IPS-15b (cell line): ENCODE measurements around the gene CISTR.
"Not testable (repeated sequence)": the region's sequence is repeated elsewhere in the genome, so short reads cannot be mapped to it uniquely, and the experiment has no call there.

Experiments used
- H3K27me3 ChIP-seq: one replicate; pipeline ENCODE4 v1.6.1; 2013; ENCODE audit warnings: low read length; ENCODE audit not compliant: control insufficient read depth, insufficient read depth
- H3K36me3 ChIP-seq: one replicate; pipeline ENCODE4 v1.6.1; 2013; ENCODE audit warnings: low read length; ENCODE audit not compliant: control insufficient read depth, insufficient read depth
- H3K4me1 ChIP-seq: one replicate; pipeline ENCODE4 v1.6.1; 2013; ENCODE audit warnings: mild to moderate bottlenecking, low read length; ENCODE audit not compliant: control insufficient read depth, insufficient read depth
- H3K4me3 ChIP-seq: one replicate; pipeline ENCODE4 v1.5.1; 2013; ENCODE audit warnings: low read depth, low read length
- H3K9ac ChIP-seq: one replicate; pipeline ENCODE4 v1.6.1; 2013; ENCODE audit warnings: low read depth, mild to moderate bottlenecking, low read length
- H3K9me3 ChIP-seq: one replicate; pipeline ENCODE4 v1.6.1; 2013; ENCODE audit warnings: mild to moderate bottlenecking, low read length; ENCODE audit not compliant: control insufficient read depth, insufficient read depth

The CISTR gene

GRCh38 chr12:53780323-53780722 is 28.5 kb upstream of the CISTR start:
- H3K4me3 ChIP-seq, result no peak overlapping the region
- no peaks in the 10 kb centered on the region for H3K36me3 ChIP-seq
- H3K9me3 ChIP-seq, result no peaks in the 10 kb centered on the region
- H3K9ac ChIP-seq, result no peak overlapping the region
- H3K27me3 ChIP-seq, result peaks cover 38% of the 10 kb centered on the region
- no peaks in the 10 kb centered on the region for H3K4me1 ChIP-seq

DNA sequence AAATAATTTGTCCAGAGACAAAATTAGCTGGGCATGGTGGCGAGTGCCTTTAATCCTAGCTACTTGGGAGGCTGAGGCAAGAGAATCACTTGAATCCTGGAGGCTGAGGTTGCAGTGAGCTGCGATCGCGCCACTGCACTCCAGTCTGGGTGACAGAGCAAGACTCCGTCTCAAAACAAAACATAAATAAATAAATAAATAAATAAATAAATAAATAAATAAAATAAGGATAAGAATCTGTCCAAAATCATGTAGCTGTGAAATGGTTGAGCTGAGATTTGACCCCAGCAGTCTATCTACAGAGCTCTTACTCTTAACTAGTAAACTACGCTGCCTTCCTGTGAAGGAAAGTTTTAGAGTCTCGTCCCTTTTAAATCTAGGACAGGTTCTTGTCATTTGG is 27.9 kb upstream of the CISTR start:
- H3K36me3 ChIP-seq, H3K4me1 ChIP-seq, H3K9me3 ChIP-seq, H3K4me3 ChIP-seq, H3K9ac ChIP-seq: not testable (repeated sequence)
- peaks cover 38% of the 10 kb centered on the region for H3K27me3 ChIP-seq

GRCh38 chr12:53777936-53778644 is 26.3 kb upstream of the CISTR start:
- Histone ChIP-seq H3K9me3 (no peaks in the 10 kb centered on the region), H3K9ac (no peak overlapping the region), H3K4me1 (no peaks in the 10 kb centered on the region), H3K36me3 (no peaks in the 10 kb centered on the region), H3K27me3 (peaks cover 34% of the 10 kb centered on the region), H3K4me3 (no peak overlapping the region)

- Histone ChIP-seq H3K9ac (no peak overlapping the region), H3K4me1 (no peaks in the 10 kb centered on the region), H3K4me3 (no peak overlapping the region), H3K36me3 (no peaks in the 10 kb centered on the region), H3K27me3 (peaks cover 31% of the 10 kb centered on the region), H3K9me3 (no peaks in the 10 kb centered on the region)
Observed at GRCh38 chr12:53777412-53777811, 25.6 kb upstream of the CISTR start.

- no peak overlapping the region for H3K4me3 ChIP-seq
- no peaks in the 10 kb centered on the region for H3K9me3 ChIP-seq
- H3K9ac ChIP-seq, result no peak overlapping the region
- H3K27me3 ChIP-seq, result peaks cover 35% of the 10 kb centered on the region
- no peaks in the 10 kb centered on the region for H3K4me1 ChIP-seq
- no peaks in the 10 kb centered on the region for H3K36me3 ChIP-seq
Observed at GRCh38 chr12:53776872-53777271, 25.1 kb upstream of the CISTR start.

DNA sequence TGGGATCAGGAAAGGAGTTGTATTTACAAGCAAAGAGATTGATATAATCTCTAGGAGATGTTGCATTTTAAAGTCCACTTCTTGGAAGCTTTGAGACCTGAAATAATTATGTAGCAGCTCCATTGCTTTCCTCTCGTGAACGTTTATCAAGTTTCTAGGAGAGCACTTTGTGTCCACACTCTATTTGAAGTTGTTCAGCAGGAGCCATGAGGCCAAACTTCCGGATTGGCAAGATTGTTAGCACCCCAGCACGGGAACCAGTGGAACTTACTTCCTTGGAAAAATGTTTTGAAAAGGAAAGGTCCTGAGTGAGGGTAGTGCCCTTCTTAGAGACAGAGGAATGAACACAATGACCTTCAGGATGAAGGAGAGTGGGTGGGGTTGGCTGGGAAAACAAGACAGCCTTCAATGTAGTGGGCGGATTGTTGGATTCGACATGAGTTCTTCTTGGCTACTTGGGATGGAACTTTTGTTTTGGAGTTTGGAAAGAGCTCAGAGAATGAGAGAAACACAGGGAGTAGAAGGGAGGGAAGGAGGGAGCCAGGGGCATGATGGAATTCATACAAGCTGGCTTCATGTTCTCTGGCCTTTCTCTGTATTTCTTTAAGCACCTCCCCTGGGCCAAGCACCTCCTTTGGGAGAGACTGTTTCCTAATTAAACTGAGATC is 23.8 kb upstream of the CISTR start:
- Histone ChIP-seq H3K4me3 (no peak overlapping the region), H3K4me1 (no peaks in the 10 kb centered on the region), H3K9ac (no peak overlapping the region), H3K27me3 (peaks cover 38% of the 10 kb centered on the region), H3K9me3 (no peaks in the 10 kb centered on the region), H3K36me3 (no peaks in the 10 kb centered on the region)

DNA sequence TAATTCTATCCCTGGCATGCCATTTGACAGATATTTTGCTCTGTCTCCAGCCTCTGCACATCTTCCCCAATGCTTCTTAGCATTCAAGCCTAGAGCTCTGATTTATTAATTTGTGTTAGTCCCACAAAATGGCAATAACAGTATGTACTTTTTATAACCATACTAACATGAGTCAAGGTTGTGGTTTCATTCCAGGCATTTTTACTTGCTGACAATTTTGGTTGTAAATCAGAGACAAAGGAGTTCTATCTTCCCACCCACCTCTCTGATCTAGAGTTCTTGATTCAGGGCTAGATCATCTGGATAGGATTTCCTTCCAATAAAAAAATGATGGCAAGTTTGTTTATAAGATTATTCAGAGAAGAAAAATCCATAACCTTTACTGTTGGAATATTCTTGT is 18.5 kb upstream of the CISTR start:
- no peaks in the 10 kb centered on the region for H3K9me3 ChIP-seq
- no peaks in the 10 kb centered on the region for H3K36me3 ChIP-seq
- no peaks in the 10 kb centered on the region for H3K4me1 ChIP-seq
- H3K4me3 ChIP-seq, result no peak overlapping the region
- no peak overlapping the region for H3K9ac ChIP-seq
- H3K27me3 ChIP-seq, result peaks cover 56% of the 10 kb centered on the region

DNA sequence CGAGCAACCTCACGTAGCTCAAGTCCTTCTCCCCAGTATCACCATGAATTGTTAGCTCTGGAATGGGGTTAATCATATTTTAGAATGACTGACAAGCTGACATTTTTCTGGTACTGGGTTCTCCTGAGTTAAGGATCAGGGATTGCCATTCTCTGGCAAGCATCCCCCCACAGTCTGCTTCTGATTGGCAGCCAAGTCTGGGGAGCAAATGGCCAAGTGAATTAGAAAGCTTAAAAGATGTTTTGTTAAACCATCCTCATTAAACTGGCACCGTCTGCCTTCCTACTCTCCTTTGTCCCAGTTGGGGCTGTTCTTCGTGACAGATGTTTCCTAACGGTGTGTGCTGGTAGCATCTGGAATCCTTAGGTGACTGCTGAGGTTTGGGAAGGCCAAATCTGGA is 17.2 kb upstream of the CISTR start:
- Histone ChIP-seq H3K27me3 (peaks cover 66% of the 10 kb centered on the region), H3K4me3 (no peak overlapping the region), H3K9me3 (no peaks in the 10 kb centered on the region), H3K9ac (no peak overlapping the region), H3K4me1 (no peaks in the 10 kb centered on the region), H3K36me3 (no peaks in the 10 kb centered on the region)

DNA sequence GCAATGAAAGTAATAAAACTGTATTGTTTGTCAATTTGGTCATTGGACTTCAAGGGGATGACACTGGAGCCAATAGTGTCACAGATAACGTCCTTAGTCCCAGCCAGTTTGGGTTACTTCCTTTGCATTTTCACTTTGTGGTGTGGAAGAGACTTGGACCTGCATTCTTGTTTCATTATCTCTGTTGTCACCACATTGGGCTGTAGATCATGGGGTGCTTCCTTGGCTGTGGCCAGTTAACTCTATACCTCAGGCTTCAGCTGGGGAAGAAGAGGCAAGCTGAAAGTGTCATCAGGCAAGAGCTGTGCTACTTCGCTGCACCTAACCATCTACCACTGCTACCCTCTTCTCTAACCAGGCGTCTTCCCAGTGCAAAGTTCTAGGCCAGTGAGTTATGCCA is 15.1 kb upstream of the CISTR start:
- Histone ChIP-seq H3K9me3 (no peaks in the 10 kb centered on the region), H3K4me1 (no peaks in the 10 kb centered on the region), H3K9ac (no peak overlapping the region), H3K4me3 (no peak overlapping the region), H3K36me3 (no peaks in the 10 kb centered on the region), H3K27me3 (peaks cover 74% of the 10 kb centered on the region)

DNA sequence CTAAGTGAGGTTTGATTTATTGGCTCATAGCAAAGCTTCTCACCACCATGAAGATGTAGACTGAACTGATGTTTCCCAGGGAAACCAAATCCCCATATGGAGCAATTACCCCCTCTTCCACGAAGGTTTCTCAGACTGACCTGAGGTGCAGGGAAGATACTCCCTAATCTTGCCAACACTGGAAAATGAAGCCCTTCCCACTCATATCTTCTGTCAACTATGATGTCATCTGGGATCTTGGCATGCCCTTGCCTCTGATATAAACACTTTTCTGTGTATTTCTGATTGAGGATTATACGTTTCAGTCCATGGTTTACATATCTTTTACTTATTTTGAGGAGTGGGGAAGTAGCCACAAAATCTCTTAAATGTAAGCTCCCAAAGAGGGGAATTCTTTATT is 14.1 kb upstream of the CISTR start:
- Histone ChIP-seq H3K4me1 (no peaks in the 10 kb centered on the region), H3K9me3 (no peaks in the 10 kb centered on the region), H3K4me3 (no peak overlapping the region), H3K9ac (no peak overlapping the region), H3K36me3 (no peaks in the 10 kb centered on the region), H3K27me3 (peaks cover 74% of the 10 kb centered on the region)

DNA sequence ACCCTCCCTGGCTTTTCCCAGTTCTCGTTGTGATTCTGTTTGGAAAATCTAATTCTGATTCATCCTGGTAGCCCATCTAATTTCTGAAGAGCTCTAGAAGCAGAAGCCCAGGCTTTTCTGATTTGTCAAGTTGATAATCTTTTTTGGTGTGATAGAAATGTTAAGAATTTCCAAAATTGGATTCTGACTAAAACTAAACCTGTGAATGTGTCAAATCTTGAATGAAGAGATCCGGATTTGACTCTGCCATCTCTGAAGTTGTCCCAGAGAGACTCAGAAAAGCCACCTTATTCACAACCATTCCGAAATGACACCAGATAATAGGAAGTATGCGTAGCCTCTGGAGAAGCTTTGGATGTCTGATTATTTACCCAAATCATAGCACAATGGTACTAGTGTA is 12.8 kb upstream of the CISTR start:
- peaks cover 77% of the 10 kb centered on the region for H3K27me3 ChIP-seq
- no peaks in the 10 kb centered on the region for H3K9me3 ChIP-seq
- no peaks in the 10 kb centered on the region for H3K4me1 ChIP-seq
- H3K4me3 ChIP-seq, result no peak overlapping the region
- H3K9ac ChIP-seq, result no peak overlapping the region
- no peaks in the 10 kb centered on the region for H3K36me3 ChIP-seq

GRCh38 chr12:53762793-53763192 is 11.0 kb upstream of the CISTR start:
- not testable (repeated sequence) for H3K4me1 ChIP-seq, H3K9me3 ChIP-seq, H3K4me3 ChIP-seq, H3K9ac ChIP-seq, H3K36me3 ChIP-seq
- H3K27me3 ChIP-seq, result peaks cover 82% of the 10 kb centered on the region
